K562 (cell line): Measurements from ENCODE around the gene TKT. TPM values are rescaled to one million over a fixed set of nuclear protein-coding genes. Genes with fewer than 3 reads are reported as not detected.

Experiments
- AFF4 ChIP-seq: sonication (generic); formaldehyde crosslinking; IDR thresholded peaks from 2 replicates; pipeline ENCODE4 v1.8.0; 2023; ENCODE audit warnings: mild to moderate bottlenecking, missing genetic modification reagents
- CHAMP1 ChIP-seq: fragments of 450-650 bp; IDR thresholded peaks from 2 replicates; pipeline ENCODE4 v1.6.1; 2016; ENCODE audit warnings: mild to moderate bottlenecking
- DMBX1 ChIP-seq: fragments of 250-450 bp; sonication (Bioruptor Pico); IDR thresholded peaks from 2 replicates; pipeline ENCODE4 v1.8.0; 2022; ENCODE audit warnings: inconsistent platforms, mild to moderate bottlenecking, moderate library complexity, borderline replicate concordance
- ELK1 ChIP-seq: sonication (generic); formaldehyde crosslinking; IDR thresholded peaks from 2 replicates; pipeline ENCODE4 v1.8.1; 2022; ENCODE audit warnings: missing genetic modification reagents
- HDAC3 ChIP-seq: fragments of 450-650 bp; IDR thresholded peaks from 2 replicates; pipeline ENCODE4 v1.6.1; 2018; ENCODE audit warnings: borderline replicate concordance, mild to moderate bottlenecking, moderate library complexity; ENCODE audit not compliant: partially characterized antibody
- HMGXB4 ChIP-seq: sonication (generic); formaldehyde crosslinking; IDR thresholded peaks from 2 replicates; pipeline ENCODE4 v1.8.1; 2023; ENCODE audit warnings: mild to moderate bottlenecking, missing genetic modification reagents
- HNRNPL ChIP-seq: fragments of 200-400 bp; formaldehyde crosslinking; IDR thresholded peaks from 2 replicates; pipeline ENCODE4 v1.6.1; 2017; ENCODE audit warnings: low read depth, mild to moderate bottlenecking, low read length
- MCM2 ChIP-seq: fragments of 450-650 bp; IDR thresholded peaks from 2 replicates; pipeline ENCODE4 v1.6.1; 2017; ENCODE audit warnings: low read depth, mild to moderate bottlenecking
- NR3C1 ChIP-seq: sonication (generic); formaldehyde crosslinking; IDR thresholded peaks from 2 replicates; pipeline ENCODE4 v1.8.1; 2022; ENCODE audit warnings: missing genetic modification reagents
- STAT6 ChIP-seq: sonication (generic); formaldehyde crosslinking; IDR thresholded peaks from 2 replicates; pipeline ENCODE4 v1.8.1; 2023; ENCODE audit warnings: mild to moderate bottlenecking, missing genetic modification reagents
- USF1 ChIP-seq: sonication (generic); formaldehyde crosslinking; IDR thresholded peaks from 2 replicates; pipeline ENCODE4 v1.9.0; 2022; ENCODE audit warnings: mild to moderate bottlenecking, missing genetic modification reagents
- ZNF174 ChIP-seq: fragments of 250-450 bp; sonication (Bioruptor Pico); IDR thresholded peaks from 2 replicates; pipeline ENCODE4 v1.4.0; 2020; ENCODE audit warnings: mild to moderate bottlenecking
- ZNF212 ChIP-seq: fragments of 450-650 bp; formaldehyde crosslinking; IDR thresholded peaks from 2 replicates; pipeline ENCODE4 v1.4.0; 2020; ENCODE audit warnings: mild to moderate bottlenecking
- ZNF561 ChIP-seq: fragments of 450-650 bp; formaldehyde crosslinking; conservative IDR thresholded peaks from 2 replicates; pipeline ENCODE4 v1.4.0; 2020; ENCODE audit warnings: mild to moderate bottlenecking, moderate library complexity
- polyA plus RNA-seq, 8 experiments: library from polyadenylated mRNA; depleted of rRNA in 4 of 8; stranded (reverse) in 5 of 8; unstranded in 3 of 8; fragments of >200 nt; fragmentation: Nextera tagmentation in 2 of 8; fragmentation: Illumina TruSeq in 1 of 8; extraction: Ambion mirVana in 2 of 8; extraction: Trizol in 1 of 8; gene quantifications; 2 replicates each; pipeline versions ENCODE4 v1.2.1 to v1.2.3, GENCODE V29; 2011 to 2014; ENCODE audit warnings: inconsistent platforms in 1 of 8, missing spikeins in 1 of 8
- total RNA-seq, 7 experiments: library from RNA; depleted of rRNA in 6 of 7; stranded (reverse); fragments of >200 nt in 6 of 7; fragmentation: Illumina TruSeq in 2 of 7; extraction: Trizol in 2 of 7; gene quantifications; 2 replicates each; pipeline versions ENCODE4 v1.2.1 to v1.2.3, GENCODE V29; 2011 to 2021; ENCODE audit warnings: low replicate concordance in 1 of 7

The TKT gene
- total and polyA plus RNA-seq, 9 of the 15 experiments (the other 6 are each of a cell fraction or from before 2014, with no cell fraction given), result 58.1 to 401 (median 187) TPM

GRCh38 chr3:53236112-53236841, 19.5 kb downstream of the TKT start (continued):
- TF ChIP-seq AFF4, result no peak
- TF ChIP-seq ZNF212 (CRISPR knock-in tag), result no peak
- no peak for TF ChIP-seq ZNF174 (CRISPR knock-in tag)
- no peak for TF ChIP-seq HMGXB4 (CRISPR knock-in tag)
- TF ChIP-seq CHAMP1, result no peak
- TF ChIP-seq DMBX1, result peak; percentile 79
- no peak for TF ChIP-seq HDAC3
- no peak for TF ChIP-seq USF1 (CRISPR knock-in tag)
- no peak for TF ChIP-seq STAT6 (CRISPR knock-in tag)
- no peak for TF ChIP-seq MCM2
- no peak for TF ChIP-seq HNRNPL
- no peak for TF ChIP-seq ZNF561 (CRISPR knock-in tag)
- no peak for TF ChIP-seq ELK1 (CRISPR knock-in tag)
- no peak for TF ChIP-seq NR3C1
